K562 (cell line): Measurements from ENCODE around the gene TMEM158. TPM values are rescaled to one million over a fixed set of nuclear protein-coding genes. Genes with fewer than 3 reads are reported as not detected.

Source experiments
- ATAC-seq: fragments of 200-7000 bp; cut with Tn5 transposase; 3 replicates; pipeline ENCODE4 v1.9.1; 2020; ENCODE audit warnings: moderate library complexity
- BruUV-seq: library from RNA; stranded (reverse); fragments of 400-500 nt; replicated peaks from 2 replicates; lab custom pipeline; 2021; lab: Mats Ljungman, UMichigan
- CTCF ChIA-PET: fragments of 300-600 bp; formaldehyde crosslinking; extraction: SDS; loops from one replicate; lab custom pipeline; 2021; ENCODE audit warnings: low intra/inter-chr PET ratio; lab: Yijun Ruan, JAX
- POLR2A ChIA-PET: fragments of 300-600, 350-650 bp; sonication (Branson Sonifier 250); formaldehyde crosslinking; extraction: SDS; loops from one replicate; lab custom pipeline; 2021; ENCODE audit warnings: antibody characterized with exemption, inconsistent platforms; lab: Yijun Ruan, JAX
- DNase-seq, 4 experiments: peaks; one replicate each; pipeline versions ENCODE4 v3.0.0 to v3.0.0-alpha.2; 2011 to 2018; ENCODE audit warnings: low spot score in 3 of 4, mixed read lengths in 3 of 4; ENCODE audit errors: extremely low read depth in 1 of 4
- FAIRE-seq: peaks from 2 replicates; lab custom pipeline; 2011; peaks lifted over from hg19 to GRCh38; lab: Jason Lieb, UNC
- H2AFZ ChIP-seq: 2 replicates; pipeline ENCODE4 v1.6.0; 2011; ENCODE audit warnings: low read depth, low read length, control low read depth, inconsistent platforms
- H3K27ac ChIP-seq: fragments of 200-600 bp; 3 replicates; pipeline ENCODE4 v1.8.0; 2011; ENCODE audit warnings: low read depth, mild to moderate bottlenecking, control low read depth, inconsistent platforms, low read length, moderate library complexity, mixed read lengths; ENCODE audit errors: extremely low read depth
- H3K27me3 ChIP-seq, 2 experiments: fragments of 300-600 bp in 1 of 2; 2 replicates in 1 of 2; 3 replicates in 1 of 2; pipeline versions ENCODE4 v1.6.0 to v1.8.0; 2011; ENCODE audit warnings: inconsistent platforms in 2 of 2, low read length in 2 of 2, mild to moderate bottlenecking in 1 of 2, mixed read lengths in 1 of 2, moderate library complexity in 1 of 2; ENCODE audit not compliant: control insufficient read depth in 2 of 2, insufficient read depth in 2 of 2
- H3K36me3 ChIP-seq: fragments of 300-600 bp; 3 replicates; pipeline ENCODE4 v1.8.0; 2011; ENCODE audit warnings: mild to moderate bottlenecking, low read length, inconsistent platforms; ENCODE audit not compliant: control insufficient read depth, insufficient read depth
- H3K4me1 ChIP-seq, 2 experiments: fragments of 200-600 bp in 1 of 2; replicated peaks in 1 of 2; 2 replicates in 1 of 2; 3 replicates in 1 of 2; pipeline versions ENCODE4 v1.5.1 to v1.8.0; 2011; ENCODE audit warnings: inconsistent platforms in 2 of 2, low read length in 2 of 2, mild to moderate bottlenecking in 1 of 2, mixed read lengths in 1 of 2, moderate library complexity in 1 of 2; ENCODE audit not compliant: control insufficient read depth in 2 of 2, insufficient read depth in 2 of 2
- H3K4me2 ChIP-seq: 2 replicates; pipeline ENCODE4 v1.6.1; 2011; ENCODE audit warnings: low read length, control low read depth, inconsistent platforms, mixed read lengths; ENCODE audit not compliant: insufficient read depth
- H3K4me3 ChIP-seq: fragments of 200-600 bp; sonication (generic), shearing (Covaris generic); 2 replicates; pipeline ENCODE4 v1.5.1; 2016; ENCODE audit warnings: control low read depth, inconsistent platforms
- H3K79me2 ChIP-seq: fragments of 200-600 bp; 3 replicates; pipeline ENCODE4 v1.8.0; 2011; ENCODE audit warnings: low read length, inconsistent platforms; ENCODE audit not compliant: control insufficient read depth, insufficient read depth
- H3K9ac ChIP-seq, 2 experiments: 2 replicates each; pipeline versions ENCODE4 v1.6.0 to v1.6.1; 2011; ENCODE audit warnings: low read depth in 2 of 2, low read length in 2 of 2, control low read depth in 1 of 2, inconsistent platforms in 1 of 2, mild to moderate bottlenecking in 1 of 2, mixed read lengths in 1 of 2; ENCODE audit not compliant: insufficient read depth in 1 of 2
- H3K9me1 ChIP-seq: one replicate; pipeline ENCODE4 v1.6.0; 2011; ENCODE audit warnings: inconsistent platforms, mild to moderate bottlenecking, low read length, moderate library complexity; ENCODE audit not compliant: control insufficient read depth, insufficient read depth
- H3K9me3 ChIP-seq: replicated peaks from 2 replicates; pipeline ENCODE4 v1.5.1; 2011; ENCODE audit warnings: low read depth, low read length, inconsistent platforms; ENCODE audit not compliant: control insufficient read depth, insufficient read depth
- H4K20me1 ChIP-seq: replicated peaks from 2 replicates; pipeline ENCODE4 v1.6.1; 2011; ENCODE audit warnings: low read length, inconsistent platforms, mixed read lengths; ENCODE audit not compliant: control insufficient read depth, insufficient read depth
- BMI1 ChIP-seq: fragments of 150-350 bp; IDR thresholded peaks from 2 replicates; pipeline ENCODE4 v1.6.1; 2014; ENCODE audit warnings: low read length
- HDGF ChIP-seq: fragments of 450-650 bp; IDR thresholded peaks from 2 replicates; pipeline ENCODE4 v1.6.1; 2016
- NEUROD1 ChIP-seq: fragments of 150-350 bp; IDR thresholded peaks from 2 replicates; pipeline ENCODE4 v1.6.1; 2014; ENCODE audit warnings: borderline replicate concordance, low read length, low read depth; ENCODE audit not compliant: partially characterized antibody
- TFAM ChIP-seq: fragments of 250-450 bp; sonication (Bioruptor Pico); conservative IDR thresholded peaks from 2 replicates; pipeline ENCODE4 v1.5.0; 2021; ENCODE audit warnings: mild to moderate bottlenecking, moderate library complexity
- USF2 ChIP-seq: sonication (generic); formaldehyde crosslinking; IDR thresholded peaks from 2 replicates; pipeline ENCODE4 v1.5.0; 2020; ENCODE audit warnings: missing genetic modification reagents
- ZBTB1 ChIP-seq: sonication (generic); formaldehyde crosslinking; IDR thresholded peaks from 2 replicates; pipeline ENCODE4 v1.8.1; 2023; ENCODE audit warnings: missing genetic modification reagents, low read depth, mild to moderate bottlenecking, borderline replicate concordance
- ZNF239 ChIP-seq: fragments of 250-450 bp; sonication (Bioruptor Pico); IDR thresholded peaks from 2 replicates; pipeline ENCODE4 v1.4.0; 2020; ENCODE audit warnings: mild to moderate bottlenecking
- ZNF609 ChIP-seq: sonication (generic); formaldehyde crosslinking; IDR thresholded peaks from 2 replicates; pipeline ENCODE4 v1.8.1; 2023; ENCODE audit warnings: missing genetic modification reagents, mild to moderate bottlenecking, borderline replicate concordance
- WGBS: fragments of 100-300 bp; shearing (Covaris generic); methylation state at CpG from one replicate; pipeline ENCODE4 v1.1.6; 2016; ENCODE audit warnings: low coverage, mixed read lengths; ENCODE audit not compliant: insufficient coverage; ENCODE audit errors: missing lambda C conversion rate; 5-methylcytosine and 5-hydroxymethylcytosine counted together
- in situ Hi-C: fragments of 300-500 bp; cut with MboI; formaldehyde crosslinking; loops from 4 replicates; pipeline ENCODE4 v1.15.0; 2018; ENCODE audit warnings: inconsistent platforms, mixed read lengths
- intact Hi-C: fragments of 100-400 bp; cut with micrococcal nuclease; formaldehyde crosslinking; loops from 2 replicates; pipeline ENCODE4 v1.14.2; 2022
- polyA plus RNA-seq, 8 experiments: library from polyadenylated mRNA; depleted of rRNA in 4 of 8; stranded (reverse) in 5 of 8; unstranded in 3 of 8; fragments of >200 nt; fragmentation: Nextera tagmentation in 2 of 8; fragmentation: Illumina TruSeq in 1 of 8; extraction: Ambion mirVana in 2 of 8; extraction: Trizol in 1 of 8; gene quantifications; 2 replicates each; pipeline versions ENCODE4 v1.2.1 to v1.2.3, GENCODE V29; 2011 to 2014; ENCODE audit warnings: inconsistent platforms in 1 of 8, missing spikeins in 1 of 8
- total RNA-seq, 7 experiments: library from RNA; depleted of rRNA in 6 of 7; stranded (reverse); fragments of >200 nt in 6 of 7; fragmentation: Illumina TruSeq in 2 of 7; extraction: Trizol in 2 of 7; gene quantifications; 2 replicates each; pipeline versions ENCODE4 v1.2.1 to v1.2.3, GENCODE V29; 2011 to 2021; ENCODE audit warnings: low replicate concordance in 1 of 7
- TF ChIP-seq, protein P1 (sequence below): fragments of 450-650 bp; formaldehyde crosslinking; IDR thresholded peaks from 2 replicates; pipeline ENCODE4 v1.4.0; 2020; ENCODE audit warnings: mild to moderate bottlenecking
- TF ChIP-seq, protein P2 (sequence below): fragments of 450-650 bp; formaldehyde crosslinking; IDR thresholded peaks from 2 replicates; pipeline ENCODE4 v1.4.0; 2022; ENCODE audit warnings: missing genetic modification characterization

Gene TMEM158
- total and polyA plus RNA-seq, 9 of the 15 experiments (the other 6 are each of a cell fraction or from before 2014, with no cell fraction given): 2.2 to 46.5 (median 8.4) TPM

DNA sequence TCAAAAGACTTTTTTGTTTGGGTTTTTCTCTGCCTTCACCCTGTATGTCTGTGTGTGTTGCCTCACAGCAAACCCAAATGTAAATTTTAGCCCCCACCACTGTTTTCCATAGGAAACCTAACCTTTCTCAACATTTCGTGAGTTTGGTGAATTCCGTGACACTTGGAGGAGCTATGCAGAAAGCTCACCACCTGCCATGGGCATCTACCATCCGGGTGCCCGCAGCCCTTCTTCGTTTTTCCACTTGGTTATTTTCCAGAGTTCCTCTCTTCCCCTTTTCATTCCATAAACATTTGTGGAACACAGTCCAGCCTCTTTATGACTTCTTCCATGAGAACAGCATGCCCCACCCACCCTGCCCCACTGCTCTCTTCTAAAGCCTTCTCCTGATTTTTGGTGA lies 31.3 kb downstream of the TMEM158 start:
- Histone ChIP-seq H3K4me3 (no peak overlapping the region), H3K9ac (no peak overlapping the region), H3K9me3 (no peaks in the 10 kb centered on the region), H3K79me2 (no peaks in the 10 kb centered on the region), H2AFZ (no peak overlapping the region), H3K4me2 (no peak overlapping the region), H4K20me1 (no peaks in the 10 kb centered on the region), H3K36me3 (no peaks in the 10 kb centered on the region), H3K4me1 (no peaks in the 10 kb centered on the region; a peak in 1 of 5 replicates), H3K27ac (no peak overlapping the region), H3K27me3 (peaks cover 0 to 7% of the 10 kb centered on the region in 2 experiments; a peak in 3 of 5 replicates), H3K9me1 (peaks cover 3% of the 10 kb centered on the region)
- intact Hi-C loops (no loop called here), in situ Hi-C loops (no loop called here)
- POLR2A ChIA-PET: interaction anchor here (2.2 kb wide), 1 partner anchor 11 kb away, joined by 7 read pairs; no protein-coding TSS in a partner anchor
- DNase-seq (no peak), ATAC-seq (no peak), FAIRE-seq (no peak)
- no TSS peak for BruUV-seq
- TF ChIP-seq ZBTB1 (CRISPR knock-in tag): no peak
- TF ChIP-seq BMI1: no peak
- TF ChIP-seq NEUROD1: no peak
- TF ChIP-seq, protein P1, sequence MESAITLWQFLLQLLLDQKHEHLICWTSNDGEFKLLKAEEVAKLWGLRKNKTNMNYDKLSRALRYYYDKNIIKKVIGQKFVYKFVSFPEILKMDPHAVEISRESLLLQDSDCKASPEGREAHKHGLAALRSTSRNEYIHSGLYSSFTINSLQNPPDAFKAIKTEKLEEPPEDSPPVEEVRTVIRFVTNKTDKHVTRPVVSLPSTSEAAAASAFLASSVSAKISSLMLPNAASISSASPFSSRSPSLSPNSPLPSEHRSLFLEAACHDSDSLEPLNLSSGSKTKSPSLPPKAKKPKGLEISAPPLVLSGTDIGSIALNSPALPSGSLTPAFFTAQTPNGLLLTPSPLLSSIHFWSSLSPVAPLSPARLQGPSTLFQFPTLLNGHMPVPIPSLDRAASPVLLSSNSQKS: no peak
- TF ChIP-seq ZNF609 (CRISPR knock-in tag): no peak
- TF ChIP-seq, protein P2, sequence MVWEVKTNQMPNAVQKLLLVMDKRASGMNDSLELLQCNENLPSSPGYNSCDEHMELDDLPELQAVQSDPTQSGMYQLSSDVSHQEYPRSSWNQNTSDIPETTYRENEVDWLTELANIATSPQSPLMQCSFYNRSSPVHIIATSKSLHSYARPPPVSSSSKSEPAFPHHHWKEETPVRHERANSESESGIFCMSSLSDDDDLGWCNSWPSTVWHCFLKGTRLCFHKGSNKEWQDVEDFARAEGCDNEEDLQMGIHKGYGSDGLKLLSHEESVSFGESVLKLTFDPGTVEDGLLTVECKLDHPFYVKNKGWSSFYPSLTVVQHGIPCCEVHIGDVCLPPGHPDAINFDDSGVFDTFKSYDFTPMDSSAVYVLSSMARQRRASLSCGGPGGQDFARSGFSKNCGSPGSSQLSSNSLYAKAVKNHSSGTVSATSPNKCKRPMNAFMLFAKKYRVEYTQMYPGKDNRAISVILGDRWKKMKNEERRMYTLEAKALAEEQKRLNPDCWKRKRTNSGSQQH (CRISPR knock-in tag): no peak
- no peak for TF ChIP-seq HDGF
- TF ChIP-seq TFAM (CRISPR knock-in tag): no peak
- TF ChIP-seq USF2 (CRISPR knock-in tag): no peak
- no peak for TF ChIP-seq ZNF239
- CTCF ChIA-PET: no interaction called here
- 22% methylated on average over 5 of the region's 5 CpGs for WGBS
